Body of pancreas (tissue), 4 donors: ENCODE data around the gene HDLBP. TPM values are rescaled to one million over a fixed set of nuclear protein-coding genes. Genes with fewer than 3 reads are reported as not detected.

Experiments
- ATAC-seq: fragments of 150-250 bp; one replicate; pipeline ENCODE4 v1.9.1; 2016
- DNase-seq, 4 donors: peaks; one replicate each; pipeline ENCODE4 v3.0.0-alpha.2; 2019
- H3K27ac ChIP-seq, 4 donors: fragments of 200-600 bp; sonication (generic); 1 replicate in 3 of 4; 2 replicates in 1 of 4; pipeline versions ENCODE4 v1.5.1 to v1.6.1; 2016 to 2019; ENCODE audit warnings: mild to moderate bottlenecking in 1 of 4, mixed read lengths in 1 of 4, moderate library complexity in 1 of 4
- H3K27me3 ChIP-seq, 2 donors: fragments of 200-600 bp; sonication (generic); one replicate each; pipeline ENCODE4 v1.6.0; 2016; ENCODE audit warnings: mild to moderate bottlenecking in 1 of 2
- H3K36me3 ChIP-seq, 2 donors: fragments of 200-600 bp; sonication (generic); replicated peaks in 1 of 2; 2 replicates each; pipeline ENCODE4 v1.5.1; 2016; ENCODE audit warnings: low read depth in 2 of 2; ENCODE audit not compliant: insufficient read depth in 1 of 2
- H3K4me1 ChIP-seq: fragments of 200-600 bp; sonication (generic); one replicate; pipeline ENCODE4 v1.6.0; 2016
- H3K4me3 ChIP-seq, 2 donors: fragments of 200-600 bp; sonication (generic); 1 replicate in 1 of 2; 2 replicates in 1 of 2; pipeline ENCODE4 v1.5.1; 2016 to 2019
- H3K9me3 ChIP-seq, 3 donors: fragments of 200-600 bp; sonication (generic); 1 replicate in 2 of 3; 2 replicates in 1 of 3; pipeline ENCODE4 v1.5.1; 2016
- CTCF ChIP-seq, 7 experiments: fragments of 450-650 bp in 4 of 7; fragments of 200-600 bp in 3 of 7; sonication (generic) in 3 of 7; IDR thresholded peaks; one replicate each; pipeline ENCODE4 v1.5.1; 2016 to 2019; ENCODE audit warnings: antibody characterized with exemption in 7 of 7
- POLR2A ChIP-seq, 3 donors: fragments of 450-650 bp; IDR thresholded peaks; one replicate each; pipeline ENCODE4 v1.6.1; 2016; ENCODE audit warnings: antibody characterized with exemption in 3 of 3, mild to moderate bottlenecking in 2 of 3
- WGBS, 2 donors: methylation state at CpG; one replicate each; pipeline ENCODE4 v1.1.5; 2017; 5-methylcytosine and 5-hydroxymethylcytosine counted together
- intact Hi-C: fragments of 100-400 bp; cut with DNase I; formaldehyde crosslinking; loops from one replicate; pipeline ENCODE4 v1.15.1; 2023
- total RNA-seq, 2 donors: library from RNA; depleted of rRNA; stranded (reverse); fragments of >200 nt; gene quantifications; one replicate each; pipeline ENCODE4 v1.1.0, GENCODE V29; 2016

Gene HDLBP
- total RNA-seq, 2 donors from 2014 or later, result 501 to 612 TPM

GRCh38 chr2:241201445-241202267, 113.8 kb downstream of the HDLBP start:
- TF ChIP-seq POLR2A (IDR thresholded peaks at IDR 0.05) (no peak), CTCF (IDR thresholded peaks at IDR 0.05) (no peak)
- 74 to 87% methylated on average over 3 to 24 of the region's 24 CpGs for WGBS, 2 donors
- DNase-seq (no peak), ATAC-seq (no peak)
- Histone ChIP-seq H3K9me3 (no peaks in the 10 kb centered on the region), H3K4me3 (no peak overlapping the region), H3K27ac (no peak overlapping the region), H3K27me3 (no peaks in the 10 kb centered on the region), H3K4me1 (no peaks in the 10 kb centered on the region), H3K36me3 (no peaks in the 10 kb centered on the region)
- intact Hi-C loops, result no loop called here

DNA sequence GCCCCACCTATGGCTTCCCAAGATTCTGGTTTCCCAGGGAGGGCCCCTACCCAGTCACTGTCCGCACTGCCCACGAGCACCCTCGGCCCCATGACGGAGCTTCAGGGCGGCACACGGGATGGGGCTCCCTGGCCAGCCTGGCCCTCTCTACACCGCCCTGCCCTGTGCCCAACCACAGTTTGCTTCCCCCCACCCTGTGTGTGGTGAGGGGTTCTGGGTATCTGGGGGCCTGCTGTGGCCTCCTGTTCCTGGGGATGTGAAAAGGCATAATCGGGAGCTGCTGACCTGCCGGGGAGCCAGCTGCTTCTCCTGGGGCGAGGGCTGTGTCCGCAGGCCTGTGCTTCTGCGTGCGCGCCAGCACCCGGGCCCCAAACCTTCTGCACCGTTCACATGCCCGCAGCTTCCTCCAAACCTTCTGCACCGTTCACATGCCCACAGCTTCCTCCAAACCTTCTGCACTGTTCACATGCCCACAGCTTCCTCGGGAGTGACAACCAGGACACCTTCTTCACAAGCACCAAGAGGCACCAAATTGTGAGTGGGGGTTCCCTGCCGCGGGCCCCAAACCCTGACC, 114.6 kb downstream of the HDLBP start:
- Histone ChIP-seq H3K9me3 (no peaks in the 10 kb centered on the region), H3K27me3 (no peaks in the 10 kb centered on the region), H3K27ac (no peak overlapping the region), H3K36me3 (no peaks in the 10 kb centered on the region), H3K4me1 (no peaks in the 10 kb centered on the region), H3K4me3 (no peak overlapping the region)
- intact Hi-C loops, result no loop called here
- TF ChIP-seq POLR2A (IDR thresholded peaks at IDR 0.05) (no peak), CTCF (IDR thresholded peaks at IDR 0.05) (no peak)
- no peak for ATAC-seq
- WGBS, 2 donors, result 63 to 86% methylated on average over 12 to 14 of the region's 21 CpGs
- DNase-seq, result no peak

GRCh38 chr2:241199897-241200821, 115.3 kb downstream of the HDLBP start:
- WGBS, 2 donors, result 61 to 74% methylated on average over 10 to 34 of the region's 42 CpGs
- no peak for DNase-seq

DNA sequence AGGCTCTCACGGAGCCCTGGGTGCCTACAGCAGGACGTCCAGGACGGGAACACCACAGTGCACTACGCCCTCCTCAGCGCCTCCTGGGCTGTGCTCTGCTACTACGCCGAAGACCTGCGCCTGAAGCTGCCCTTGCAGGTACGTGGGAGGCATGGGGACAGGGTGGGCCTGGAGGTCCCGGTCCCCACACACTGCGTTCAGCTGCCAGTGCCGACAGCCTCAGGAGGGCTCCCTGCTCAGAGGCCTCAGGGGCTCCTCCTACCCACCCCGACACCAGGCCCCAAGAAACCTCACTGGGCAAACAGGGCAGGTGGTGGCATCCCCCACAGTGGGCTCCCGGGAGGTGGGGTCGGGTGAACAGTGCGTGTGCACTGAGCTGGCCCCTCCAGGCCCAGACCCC, 116.2 kb downstream of the HDLBP start:
- WGBS, 2 donors, result 81% methylated on average over 12 of the region's 16 CpGs; no CpG with 5 or more reads in 1 of the 2 donors
- H3K4me3 ChIP-seq, result no peak overlapping the region
- TF ChIP-seq CTCF (IDR thresholded peaks at IDR 0.05) (no peak), POLR2A (IDR thresholded peaks at IDR 0.05) (no peak)
- H3K27me3 ChIP-seq, result no peaks in the 10 kb centered on the region
- H3K9me3 ChIP-seq, result no peaks in the 10 kb centered on the region
- no peaks in the 10 kb centered on the region for H3K36me3 ChIP-seq
- intact Hi-C loops, result no loop called here
- ATAC-seq (no peak), DNase-seq (no peak)
- no peak overlapping the region for H3K27ac ChIP-seq
- no peaks in the 10 kb centered on the region for H3K4me1 ChIP-seq

More at GRCh38 chr2:241199897-241200821, 115.3 kb downstream of the HDLBP start:
- H3K4me1 ChIP-seq, result no peaks in the 10 kb centered on the region
- ATAC-seq, result no peak
- no peaks in the 10 kb centered on the region for H3K36me3 ChIP-seq
- H3K9me3 ChIP-seq, result no peaks in the 10 kb centered on the region
- intact Hi-C loops, result no loop called here
- TF ChIP-seq CTCF (IDR thresholded peaks at IDR 0.05) (no peak), POLR2A (IDR thresholded peaks at IDR 0.05) (no peak)
- H3K27ac ChIP-seq, result no peak overlapping the region
- H3K27me3 ChIP-seq, result no peaks in the 10 kb centered on the region
- H3K4me3 ChIP-seq, result no peak overlapping the region
